Transverse colon (tissue), 4 donors: Measurements from ENCODE around the gene ALDOB.

ENCODE experiments used
- CTCF ChIP-seq, 5 experiments: fragments of 200-600 bp in 3 of 5; fragments of 450-650 bp in 2 of 5; sonication (generic) in 3 of 5; IDR thresholded peaks; 1 replicate in 2 of 5; 2 replicates in 3 of 5; pipeline ENCODE4 v1.5.1; 2016 to 2017; ENCODE audit warnings: antibody characterized with exemption in 5 of 5, inconsistent platforms in 3 of 5, mild to moderate bottlenecking in 2 of 5, moderate library complexity in 1 of 5
- EP300 ChIP-seq: sonication (generic); formaldehyde crosslinking; IDR thresholded peaks from one replicate; pipeline ENCODE4 v1.6.1; 2017; ENCODE audit warnings: antibody characterized with exemption, low read depth
- POLR2A ChIP-seq: fragments of 450-650 bp; IDR thresholded peaks from one replicate; pipeline ENCODE4 v1.6.1; 2016; ENCODE audit warnings: antibody characterized with exemption, mild to moderate bottlenecking, moderate library complexity
- POLR2AphosphoS5 ChIP-seq, 3 donors: sonication (generic); formaldehyde crosslinking; IDR thresholded peaks; one replicate each; pipeline ENCODE4 v1.6.1; 2016; ENCODE audit warnings: antibody characterized with exemption in 3 of 3

- TF ChIP-seq POLR2AphosphoS5 (IDR thresholded peaks at IDR 0.05) (no peak), EP300 (no peak), CTCF (IDR thresholded peaks at IDR 0.05) (no peak), POLR2A (no peak)
These were observed 37.9 kb downstream of the ALDOB start for GRCh38 chr9:101397746-101398067.
